T-helper 9 cell (primary cell): ENCODE measurements around the gene FRRS1.
"Not testable (repeated sequence)": the region's sequence is repeated elsewhere in the genome, so short reads cannot be mapped to it uniquely, and the experiment has no call there.

Experiments
- DNase-seq: peaks from one replicate; pipeline ENCODE4 v3.0.0-alpha.2; 2020
- total RNA-seq, 2 donors: gene quantifications; one replicate each; lab custom pipeline; 2026; lab: John Stamatoyannopoulos, UW

The FRRS1 gene, protein sequence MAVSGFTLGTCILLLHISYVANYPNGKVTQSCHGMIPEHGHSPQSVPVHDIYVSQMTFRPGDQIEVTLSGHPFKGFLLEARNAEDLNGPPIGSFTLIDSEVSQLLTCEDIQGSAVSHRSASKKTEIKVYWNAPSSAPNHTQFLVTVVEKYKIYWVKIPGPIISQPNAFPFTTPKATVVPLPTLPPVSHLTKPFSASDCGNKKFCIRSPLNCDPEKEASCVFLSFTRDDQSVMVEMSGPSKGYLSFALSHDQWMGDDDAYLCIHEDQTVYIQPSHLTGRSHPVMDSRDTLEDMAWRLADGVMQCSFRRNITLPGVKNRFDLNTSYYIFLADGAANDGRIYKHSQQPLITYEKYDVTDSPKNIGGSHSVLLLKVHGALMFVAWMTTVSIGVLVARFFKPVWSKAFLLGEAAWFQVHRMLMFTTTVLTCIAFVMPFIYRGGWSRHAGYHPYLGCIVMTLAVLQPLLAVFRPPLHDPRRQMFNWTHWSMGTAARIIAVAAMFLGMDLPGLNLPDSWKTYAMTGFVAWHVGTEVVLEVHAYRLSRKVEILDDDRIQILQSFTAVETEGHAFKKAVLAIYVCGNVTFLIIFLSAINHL
- total RNA-seq, result 0.24 to 0.28 reads per million in 2 donors

- no peak for DNase-seq
Observed at GRCh38 chr1:99766378-99766800, at the start of gene FRRS1. Gene FRRS1 (minus strand): TSS chr1:99766635. CDS start chr1:99748768, 17,867 bp downstream.

- DNase-seq, result no peak
Observed at GRCh38 chr1:99814373-99814900, 48.0 kb upstream of the FRRS1 start.

GRCh38 chr1:99811747-99812146 lies 45.3 kb upstream of the FRRS1 start:
- DNase-seq, result no peak

DNA sequence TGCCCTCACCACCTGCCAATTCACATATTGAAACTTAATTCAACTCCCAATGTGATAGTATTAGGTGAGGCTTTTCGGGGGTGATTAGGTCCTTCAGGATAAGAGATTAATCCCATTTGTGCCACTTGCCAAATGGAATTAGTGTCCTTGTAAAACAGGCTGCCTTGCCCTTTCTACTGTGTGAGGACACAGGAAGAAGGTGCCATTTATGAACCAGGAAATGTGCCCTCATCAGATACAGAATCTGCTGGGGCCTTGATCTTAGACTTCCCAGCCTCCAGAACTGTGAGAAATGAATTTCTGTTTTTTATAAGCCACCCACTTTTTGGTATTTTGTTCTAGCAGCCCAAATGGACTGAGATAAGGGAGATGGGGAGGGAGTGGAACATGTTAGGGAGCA lies 44.6 kb upstream of the FRRS1 start:
- DNase-seq, result no peak

- DNase-seq, result no peak
Observed at GRCh38 chr1:99808391-99809115, 42.1 kb upstream of the FRRS1 start.

- DNase-seq, result no peak
Observed at GRCh38 chr1:99806882-99807281, 40.4 kb upstream of the FRRS1 start.

GRCh38 chr1:99801584-99801983 lies 35.1 kb upstream of the FRRS1 start:
- DNase-seq, result no peak

- DNase-seq, result not testable (repeated sequence)
Observed at GRCh38 chr1:99793861-99794260, 27.4 kb upstream of the FRRS1 start.

- DNase-seq, result no peak
Observed at GRCh38 chr1:99789715-99790114, 23.3 kb upstream of the FRRS1 start.

DNA sequence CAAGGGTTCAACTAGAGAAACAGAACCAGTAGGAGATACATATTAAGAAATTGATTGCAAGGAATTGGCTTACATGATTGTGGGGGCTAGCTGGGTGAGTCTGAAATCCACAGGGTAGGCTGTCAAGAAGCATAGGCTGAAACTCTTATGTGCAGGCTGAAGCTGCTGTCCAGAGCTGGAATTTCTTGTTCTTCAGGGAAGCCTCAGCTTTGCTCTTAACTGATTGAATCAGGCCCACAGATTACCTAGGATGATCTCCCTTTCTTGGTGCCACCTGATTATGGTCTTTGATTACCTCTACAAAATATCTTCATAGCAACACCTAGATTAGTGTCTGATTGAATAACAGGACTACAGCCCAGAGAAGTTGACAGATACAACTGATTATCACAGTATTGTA lies 22.5 kb upstream of the FRRS1 start:
- DNase-seq, result no peak

GRCh38 chr1:99786751-99787501 lies 20.5 kb upstream of the FRRS1 start:
- no peak for DNase-seq

- no peak for DNase-seq
Observed at GRCh38 chr1:99784809-99785255, 18.4 kb upstream of the FRRS1 start.

DNA sequence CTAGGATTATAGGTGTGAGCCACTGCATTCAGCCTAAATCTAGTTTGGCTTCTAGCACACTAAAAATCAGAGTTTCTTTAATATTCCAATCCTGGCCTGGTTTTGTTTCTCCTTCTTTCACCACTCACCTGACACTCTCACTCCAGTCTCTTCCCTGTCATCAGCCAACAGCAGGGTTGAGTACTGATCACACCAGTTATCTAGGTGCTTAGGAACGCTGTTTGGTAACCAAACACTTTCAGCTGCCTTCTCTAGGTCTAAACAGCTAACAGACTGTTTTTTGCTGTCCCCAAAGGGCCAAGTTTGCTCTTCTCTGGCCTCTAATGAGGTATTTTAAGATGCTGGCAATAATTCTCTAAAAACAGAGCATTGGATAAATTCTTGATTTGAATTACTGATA lies 17.7 kb upstream of the FRRS1 start:
- no peak for DNase-seq

DNA sequence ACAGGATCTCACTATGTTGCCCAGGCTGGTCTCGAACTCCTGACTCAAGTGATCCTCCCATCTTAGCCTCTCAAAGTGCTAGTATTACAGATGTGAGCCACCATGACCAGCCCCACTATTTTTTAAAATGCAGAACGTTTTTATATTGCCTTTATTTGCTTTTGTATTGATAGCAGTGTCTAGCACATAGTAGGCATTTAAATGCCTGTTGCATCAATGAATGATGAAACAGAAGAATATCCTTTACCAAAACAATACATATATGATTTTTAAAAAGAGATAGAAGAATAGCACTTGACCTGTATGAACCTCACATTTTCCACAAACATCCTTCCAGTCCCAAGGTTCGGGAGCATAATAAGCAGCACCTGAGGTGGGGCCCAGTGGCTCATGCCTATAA lies 16.5 kb upstream of the FRRS1 start:
- no peak for DNase-seq

GRCh38 chr1:99782397-99782796 lies 16.0 kb upstream of the FRRS1 start:
- DNase-seq, result no peak

DNA sequence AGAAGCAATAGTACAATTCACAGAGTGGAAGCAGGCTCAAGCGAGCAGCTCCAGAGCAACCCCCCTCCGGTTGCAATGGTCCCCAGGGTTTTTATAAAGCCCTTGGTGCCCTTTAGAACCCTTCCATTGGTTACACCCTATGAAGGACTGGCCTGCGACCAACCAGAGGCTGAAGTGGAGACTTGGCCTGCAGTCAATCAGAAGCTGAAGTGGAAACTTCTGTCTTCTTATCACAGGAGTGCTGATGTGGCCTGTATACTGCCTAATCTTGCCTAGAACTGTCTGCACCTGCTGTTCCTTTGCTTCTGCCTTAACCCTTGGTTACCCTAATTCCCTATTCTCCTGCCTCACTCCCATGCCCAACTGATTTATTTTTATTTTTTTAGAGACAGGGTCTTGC lies 15.4 kb upstream of the FRRS1 start:
- no peak for DNase-seq

DNA sequence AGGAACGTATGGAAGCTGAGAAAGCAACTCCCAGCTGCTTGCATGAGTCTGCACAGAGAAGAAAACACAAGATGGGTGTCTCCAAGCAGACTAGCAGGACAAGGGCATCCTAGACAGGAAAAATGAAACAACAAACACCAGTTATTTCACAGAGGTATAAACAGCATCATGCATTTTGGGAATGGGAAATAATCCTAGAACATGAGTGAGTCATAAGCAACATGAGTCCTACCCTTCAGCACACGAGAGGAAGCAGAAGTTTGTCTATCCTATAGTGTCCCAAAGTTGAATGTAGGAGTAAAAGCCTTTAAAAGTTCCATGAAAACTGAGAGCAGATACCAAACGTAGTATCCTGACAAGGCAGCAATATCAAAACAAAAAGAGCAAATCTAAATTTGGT lies 11.3 kb upstream of the FRRS1 start:
- no peak for DNase-seq

- no peak for DNase-seq
Observed at GRCh38 chr1:99776120-99776519, 9.7 kb upstream of the FRRS1 start.

DNA sequence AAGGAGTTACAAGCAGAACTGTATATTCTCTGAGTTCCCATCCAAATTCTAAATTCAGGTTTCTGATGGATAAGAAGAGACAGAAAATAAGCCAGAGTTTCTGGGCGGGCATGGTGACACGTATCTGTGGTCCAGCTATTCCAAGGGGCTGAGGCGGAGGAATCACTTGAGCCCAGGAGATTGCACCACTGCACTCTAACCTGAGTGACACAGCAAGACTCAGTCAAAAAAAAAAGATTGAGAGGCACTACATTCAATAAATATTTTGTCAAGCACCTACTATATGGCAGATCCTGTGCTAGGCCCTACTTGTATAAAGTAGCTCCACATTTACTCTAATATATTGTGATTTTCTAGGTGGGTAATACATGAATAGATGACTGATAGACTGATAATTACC lies 6.4 kb upstream of the FRRS1 start:
- DNase-seq, result no peak

DNA sequence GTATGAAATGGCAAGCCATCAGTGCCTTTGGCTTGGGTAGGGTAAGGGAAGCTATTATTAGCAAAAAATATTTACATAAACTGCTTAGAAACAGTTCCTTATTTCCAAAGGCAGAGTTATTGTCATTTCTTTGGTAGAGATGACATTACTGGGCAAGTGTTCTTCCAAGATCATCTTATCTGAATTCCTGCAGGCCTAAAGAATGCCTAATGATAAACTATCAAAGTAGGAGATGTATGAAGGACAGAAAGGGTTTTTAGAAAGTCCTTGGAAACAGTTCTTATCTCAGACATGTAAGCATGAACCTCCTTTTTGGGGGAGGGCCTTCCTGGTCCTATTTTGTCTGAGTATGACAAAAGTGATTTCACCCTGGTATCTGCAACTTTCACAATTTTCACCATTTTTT lies 5.1 kb upstream of the FRRS1 start:
- no peak for DNase-seq

DNA sequence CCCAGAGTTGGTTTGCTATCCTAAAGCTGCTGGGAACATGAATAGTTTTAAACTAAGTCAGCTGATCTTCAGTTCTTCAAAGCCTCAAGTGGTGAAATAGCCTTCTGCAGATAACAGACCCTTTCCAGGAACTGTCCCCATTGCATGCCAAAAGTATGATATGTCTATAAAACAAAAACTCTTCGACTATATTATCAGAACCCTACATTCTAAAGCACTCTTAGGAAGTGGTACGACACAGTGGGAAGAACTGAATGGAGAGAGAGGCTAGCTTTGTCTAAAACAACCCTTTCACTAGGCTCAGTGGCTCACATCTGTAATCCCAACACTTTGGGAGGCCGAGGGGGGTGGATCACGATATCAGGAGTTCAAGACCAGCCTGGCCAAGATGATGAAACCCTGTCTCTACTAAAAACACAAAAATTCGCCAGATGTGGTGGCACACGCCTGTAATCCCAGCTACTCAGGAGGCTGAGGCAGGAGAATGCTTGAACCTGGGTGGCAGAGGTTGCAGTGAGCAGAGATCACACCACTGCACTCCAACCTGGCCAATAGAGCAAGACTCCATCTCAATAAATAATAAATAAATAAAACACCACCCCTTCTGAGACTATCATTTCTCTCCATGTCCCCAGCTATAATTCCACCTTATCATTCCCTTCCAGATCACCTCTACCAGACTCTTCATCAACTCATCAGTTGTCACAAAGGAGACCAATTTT lies 2.2 kb upstream of the FRRS1 start:
- DNase-seq, result no peak

DNA sequence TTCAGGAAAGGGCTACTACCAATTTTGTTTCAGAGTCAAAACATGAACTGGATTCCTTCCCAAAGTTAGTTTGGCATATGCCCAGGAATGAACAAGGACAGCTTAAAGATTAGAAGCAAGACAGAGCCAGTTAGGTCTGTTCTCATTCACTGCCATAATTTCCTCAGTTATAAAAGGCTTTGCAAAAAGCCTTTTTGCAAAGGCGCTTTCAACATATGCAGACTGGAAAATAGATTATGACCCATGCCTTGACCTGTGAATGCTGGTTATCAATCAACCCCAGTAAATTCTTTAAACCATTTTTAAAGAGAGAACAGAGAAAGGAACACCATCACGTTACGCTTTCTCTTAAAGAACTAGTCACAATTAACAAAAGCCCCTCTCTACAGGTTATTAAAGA lies 1.7 kb upstream of the FRRS1 start:
- no peak for DNase-seq
